IMR-90 (cell line): ENCODE measurements around the gene RHOU. TPM values are rescaled to one million over a fixed set of nuclear protein-coding genes. Genes with fewer than 3 reads are reported as not detected.

Experiments
- ATAC-seq: fragments of 200-7000 bp; cut with Tn5 transposase; 2 replicates; pipeline ENCODE4 v1.9.1; 2020; ENCODE audit warnings: low read depth, mild to moderate bottlenecking, moderate library complexity
- BruUV-seq: library from RNA; stranded (reverse); fragments of 400-500 nt; replicated peaks from 2 replicates; lab custom pipeline; 2021; lab: Mats Ljungman, UMichigan
- CTCF ChIA-PET: fragments of 300-600 bp; formaldehyde crosslinking; extraction: SDS; loops from one replicate; lab custom pipeline; 2021; ENCODE audit warnings: antibody characterized with exemption; lab: Yijun Ruan, JAX
- POLR2A ChIA-PET: fragments of 300-600 bp; sonication (Branson Sonifier 250); formaldehyde crosslinking; loops from one replicate; lab custom pipeline; 2022; ENCODE audit warnings: antibody characterized with exemption; ENCODE audit not compliant: unreplicated experiment; lab: Charles Lee
- DNase-seq: peaks from one replicate; pipeline ENCODE4 v3.0.0; 2013
- H2AFZ ChIP-seq: replicated peaks from 2 replicates; pipeline ENCODE3; 2013; ENCODE audit warnings: low read length, mild to moderate bottlenecking; ENCODE audit not compliant: poor library complexity
- H2AK5ac ChIP-seq: 2 replicates; pipeline ENCODE4 v1.6.1; 2013; ENCODE audit warnings: low read depth, low read length, inconsistent platforms
- H2AK9ac ChIP-seq: replicated peaks from 2 replicates; pipeline ENCODE3; 2013; ENCODE audit warnings: mild to moderate bottlenecking, low read depth, low read length, moderate library complexity; ENCODE audit not compliant: poor library complexity
- H2BK120ac ChIP-seq: 2 replicates; pipeline ENCODE4 v1.6.1; 2013; ENCODE audit warnings: low read depth, low read length, inconsistent platforms
- H2BK15ac ChIP-seq: 3 replicates; pipeline ENCODE4 v1.6.1; 2013; ENCODE audit warnings: low read depth, low read length, inconsistent platforms
- H2BK20ac ChIP-seq: 2 replicates; pipeline ENCODE4 v1.6.1; 2013; ENCODE audit warnings: low read depth, mild to moderate bottlenecking, inconsistent platforms, low read length, moderate library complexity
- H2BK5ac ChIP-seq: 2 replicates; pipeline ENCODE4 v1.6.1; 2013; ENCODE audit warnings: mild to moderate bottlenecking, low read depth, low read length, inconsistent platforms; ENCODE audit not compliant: poor library complexity, severe bottlenecking
- H3K14ac ChIP-seq: replicated peaks from 2 replicates; pipeline ENCODE4 v1.6.1; 2013; ENCODE audit warnings: low read depth, low read length, inconsistent platforms
- H3K18ac ChIP-seq: 2 replicates; pipeline ENCODE4 v1.6.1; 2013; ENCODE audit warnings: low read depth, low read length, control low read depth
- H3K23ac ChIP-seq: 2 replicates; pipeline ENCODE4 v1.6.1; 2013; ENCODE audit warnings: low read depth, low read length, inconsistent platforms
- H3K27ac ChIP-seq: 2 replicates; pipeline ENCODE4 v1.5.1; 2013; ENCODE audit warnings: mild to moderate bottlenecking, control low read depth, low read length; ENCODE audit not compliant: insufficient read depth
- H3K27me3 ChIP-seq: 2 replicates; pipeline ENCODE4 v1.6.1; 2013; ENCODE audit warnings: low read length; ENCODE audit not compliant: control insufficient read depth, insufficient read depth
- H3K36me3 ChIP-seq: 2 replicates; pipeline ENCODE4 v1.6.1; 2013; ENCODE audit warnings: low read length, mixed read lengths; ENCODE audit not compliant: control insufficient read depth, insufficient read depth
- H3K4ac ChIP-seq: 2 replicates; pipeline ENCODE4 v1.6.1; 2013; ENCODE audit warnings: low read depth, low read length, inconsistent platforms
- H3K4me1 ChIP-seq: 2 replicates; pipeline ENCODE4 v1.6.1; 2013; ENCODE audit warnings: low read length, mixed read lengths; ENCODE audit not compliant: control insufficient read depth, insufficient read depth
- H3K4me2 ChIP-seq: 2 replicates; pipeline ENCODE4 v1.6.1; 2013; ENCODE audit warnings: low read depth, mild to moderate bottlenecking, control low read depth, low read length, moderate library complexity
- H3K4me3 ChIP-seq: 2 replicates; pipeline ENCODE4 v1.5.1; 2013; ENCODE audit warnings: low read depth, mild to moderate bottlenecking, control low read depth, low read length, moderate library complexity; ENCODE audit not compliant: insufficient read depth
- H3K56ac ChIP-seq: 2 replicates; pipeline ENCODE4 v1.6.1; 2013; ENCODE audit warnings: low read length, inconsistent platforms; ENCODE audit not compliant: insufficient read depth; ENCODE audit errors: extremely low read depth
- H3K79me1 ChIP-seq, 2 experiments: 2 replicates each; pipeline ENCODE4 v1.6.1; 2013; ENCODE audit warnings: low read length in 2 of 2, inconsistent platforms in 1 of 2, low read depth in 1 of 2
- H3K9ac ChIP-seq: 2 replicates; pipeline ENCODE4 v1.6.1; 2013; ENCODE audit warnings: low read depth, low read length, control low read depth
- H3K9me1 ChIP-seq: 2 replicates; pipeline ENCODE4 v1.6.1; 2013; ENCODE audit warnings: low read length, inconsistent platforms; ENCODE audit not compliant: insufficient read depth
- H3K9me3 ChIP-seq: 2 replicates; pipeline ENCODE4 v1.6.1; 2013; ENCODE audit warnings: low read length; ENCODE audit not compliant: control insufficient read depth, insufficient read depth
- H4K20me1 ChIP-seq: 2 replicates; pipeline ENCODE4 v1.6.1; 2013; ENCODE audit warnings: low read length, inconsistent platforms; ENCODE audit not compliant: insufficient read depth
- H4K5ac ChIP-seq: 2 replicates; pipeline ENCODE4 v1.6.1; 2013; ENCODE audit warnings: mild to moderate bottlenecking, low read depth, low read length, control low read depth
- H4K8ac ChIP-seq, 2 experiments: 2 replicates each; pipeline ENCODE4 v1.6.1; 2013; ENCODE audit warnings: low read depth in 2 of 2, low read length in 2 of 2, control low read depth in 1 of 2, inconsistent platforms in 1 of 2
- H4K91ac ChIP-seq: 2 replicates; pipeline ENCODE4 v1.6.1; 2013; ENCODE audit warnings: low read depth, low read length, inconsistent platforms; ENCODE audit not compliant: insufficient read depth
- BHLHE40 ChIP-seq: fragments of 150-350 bp; IDR thresholded peaks from 2 replicates; pipeline ENCODE4 v1.6.1; 2016; ENCODE audit warnings: mild to moderate bottlenecking, low read depth, low read length
- CHD1 ChIP-seq: IDR thresholded peaks from 2 replicates; pipeline ENCODE4 v1.6.1; 2012; ENCODE audit warnings: low read depth, low read length, improper control_type of control experiment
- CTCF ChIP-seq: conservative IDR thresholded peaks from 2 replicates; pipeline ENCODE4 v1.5.1; 2012; ENCODE audit warnings: mild to moderate bottlenecking, low read depth, low read length, improper control_type of control experiment
- FOS ChIP-seq: fragments of 150-350 bp; IDR thresholded peaks from 2 replicates; pipeline ENCODE4 v1.6.1; 2016; ENCODE audit warnings: low read depth, low read length
- MAFK ChIP-seq: IDR thresholded peaks from 2 replicates; pipeline ENCODE4 v1.6.1; 2012; ENCODE audit warnings: low read depth, low read length, improper control_type of control experiment
- MAZ ChIP-seq: IDR thresholded peaks from 2 replicates; pipeline ENCODE4 v1.6.1; 2012; ENCODE audit warnings: low read depth, mild to moderate bottlenecking, low read length, improper control_type of control experiment, moderate library complexity, borderline replicate concordance
- MXI1 ChIP-seq: IDR thresholded peaks from 2 replicates; pipeline ENCODE4 v1.6.1; 2012; ENCODE audit warnings: low read depth, mild to moderate bottlenecking, low read length, moderate library complexity, borderline replicate concordance
- NFE2L2 ChIP-seq: fragments of 150-350 bp; IDR thresholded peaks from 2 replicates; pipeline ENCODE4 v1.6.1; 2016; ENCODE audit warnings: low read depth, mild to moderate bottlenecking, low read length
- POLR2A ChIP-seq: IDR thresholded peaks from 2 replicates; pipeline ENCODE4 v1.6.1; 2012; ENCODE audit warnings: mild to moderate bottlenecking, low read depth, low read length
- RAD21 ChIP-seq: IDR thresholded peaks from 2 replicates; pipeline ENCODE4 v1.6.1; 2012; ENCODE audit warnings: low read length, improper control_type of control experiment
- RFX5 ChIP-seq: IDR thresholded peaks from 2 replicates; pipeline ENCODE4 v1.8.0; 2012; ENCODE audit warnings: low read depth, mild to moderate bottlenecking, low read length, moderate library complexity
- WGBS, 2 experiments: methylation state at CpG; one replicate each; pipeline versions ENCODE4 v1.1.5 to v1.1.7; 2013; ENCODE audit warnings: missing lambda C conversion rate in 2 of 2; ENCODE audit not compliant: insufficient read length in 1 of 2; ENCODE audit errors: extremely low coverage in 2 of 2; 5-methylcytosine and 5-hydroxymethylcytosine counted together
- dilution Hi-C: fragments of 300-500 bp; cut with HindIII; formaldehyde crosslinking; loops from one replicate; pipeline ENCODE4 v1.14.3; 2018; ENCODE audit warnings: low sequenced_read_pairs; ENCODE audit not compliant: unreplicated experiment
- in situ Hi-C: fragments of 300-500 bp; cut with MboI; formaldehyde crosslinking; loops from 3 replicates; pipeline ENCODE4 v1.14.3; 2019; ENCODE audit warnings: low sequenced_read_pairs, inconsistent platforms, mixed read lengths
- intact Hi-C: fragments of 100-400 bp; cut with micrococcal nuclease; formaldehyde crosslinking; loops from 2 replicates; pipeline ENCODE4 v1.10.0; 2022
- polyA plus RNA-seq, 3 experiments: library from polyadenylated mRNA; depleted of rRNA; stranded (reverse); fragments of >200 nt; gene quantifications; 2 replicates each; pipeline ENCODE4 v1.2.3, GENCODE V29; 2012; ENCODE audit warnings: low replicate concordance in 1 of 3
- total RNA-seq: library from RNA; depleted of rRNA; stranded (reverse); fragments of >200 nt; gene quantifications from 2 replicates; pipeline ENCODE4 v1.2.3, GENCODE V29; 2012
- TF ChIP-seq, protein P1 (sequence below): fragments of 150-350 bp; IDR thresholded peaks from 2 replicates; pipeline ENCODE4 v1.6.1; 2016; ENCODE audit warnings: low read depth, mild to moderate bottlenecking, low read length, moderate library complexity, borderline replicate concordance
- TF ChIP-seq, protein P2 (sequence below): fragments of 150-350 bp; IDR thresholded peaks from 2 replicates; pipeline ENCODE4 v1.6.1; 2017; ENCODE audit warnings: mild to moderate bottlenecking, antibody characterized with exemption, low read length, low read depth

Gene RHOU
- total and polyA plus RNA-seq, 2 of the 4 experiments (the other 2 are of a cell fraction) = 0.44 to 0.72 TPM

- no peak overlapping the region for H3K9ac ChIP-seq
- no peaks in the 10 kb centered on the region for H3K4me1 ChIP-seq
- BruUV-seq = no TSS peak
- H3K4me3 ChIP-seq = no peak overlapping the region
- no peak overlapping the region for H2AK9ac ChIP-seq
- H4K91ac ChIP-seq = no peak overlapping the region
- H4K20me1 ChIP-seq = no peaks in the 10 kb centered on the region
- no peak overlapping the region for H3K4me2 ChIP-seq
- no peak overlapping the region for H4K5ac ChIP-seq
- peaks cover 1% of the 10 kb centered on the region; the same call in 1 of the 2 replicates for H3K27me3 ChIP-seq
- no peak for ATAC-seq
- POLR2A ChIA-PET = no interaction called here
- no peaks in the 10 kb centered on the region for H3K36me3 ChIP-seq
- H2BK120ac ChIP-seq = no peak overlapping the region
- no peaks in the 10 kb centered on the region for H3K79me1 ChIP-seq
- H3K14ac ChIP-seq = no peak overlapping the region
- intact Hi-C loops = no loop called here
- no peak overlapping the region for H3K56ac ChIP-seq
- no peaks in the 10 kb centered on the region for H3K9me1 ChIP-seq
- no peak overlapping the region for H3K4ac ChIP-seq
- TF ChIP-seq RAD21 (no peak), MAZ (no peak), CTCF (no peak), MXI1 (no peak), MAFK (no peak), CHD1 (no peak), RFX5 (no peak), POLR2A (no peak), BHLHE40 (no peak), NFE2L2 (no peak), FOS (no peak)
- TF ChIP-seq, protein P1, sequence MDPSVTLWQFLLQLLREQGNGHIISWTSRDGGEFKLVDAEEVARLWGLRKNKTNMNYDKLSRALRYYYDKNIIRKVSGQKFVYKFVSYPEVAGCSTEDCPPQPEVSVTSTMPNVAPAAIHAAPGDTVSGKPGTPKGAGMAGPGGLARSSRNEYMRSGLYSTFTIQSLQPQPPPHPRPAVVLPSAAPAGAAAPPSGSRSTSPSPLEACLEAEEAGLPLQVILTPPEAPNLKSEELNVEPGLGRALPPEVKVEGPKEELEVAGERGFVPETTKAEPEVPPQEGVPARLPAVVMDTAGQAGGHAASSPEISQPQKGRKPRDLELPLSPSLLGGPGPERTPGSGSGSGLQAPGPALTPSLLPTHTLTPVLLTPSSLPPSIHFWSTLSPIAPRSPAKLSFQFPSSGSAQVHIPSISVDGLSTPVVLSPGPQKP = no peak
- TF ChIP-seq, protein P2, sequence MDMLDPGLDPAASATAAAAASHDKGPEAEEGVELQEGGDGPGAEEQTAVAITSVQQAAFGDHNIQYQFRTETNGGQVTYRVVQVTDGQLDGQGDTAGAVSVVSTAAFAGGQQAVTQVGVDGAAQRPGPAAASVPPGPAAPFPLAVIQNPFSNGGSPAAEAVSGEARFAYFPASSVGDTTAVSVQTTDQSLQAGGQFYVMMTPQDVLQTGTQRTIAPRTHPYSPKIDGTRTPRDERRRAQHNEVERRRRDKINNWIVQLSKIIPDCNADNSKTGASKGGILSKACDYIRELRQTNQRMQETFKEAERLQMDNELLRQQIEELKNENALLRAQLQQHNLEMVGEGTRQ = no peak
- no peak overlapping the region for H2BK20ac ChIP-seq
- H2AK5ac ChIP-seq = no peak overlapping the region
- H3K9me3 ChIP-seq = no peaks in the 10 kb centered on the region
- no peak overlapping the region for H3K23ac ChIP-seq
- no peak overlapping the region for H3K18ac ChIP-seq
- no peak for DNase-seq
- no peak overlapping the region for H3K27ac ChIP-seq
- no peak overlapping the region for H2AFZ ChIP-seq
- dilution Hi-C loops = no loop called here
- in situ Hi-C loops = no loop called here
- no peak overlapping the region for H4K8ac ChIP-seq
- 50% methylated on average over 1 of the region's 9 CpGs; no CpG with 5 or more reads in 1 of the 2 experiments for WGBS, 2 experiments
- no peak overlapping the region for H2BK15ac ChIP-seq
- no peak overlapping the region for H2BK5ac ChIP-seq
- CTCF ChIA-PET = no interaction called here
These were observed 40.0 kb upstream of the RHOU start for GRCh38 chr1:228695015-228695955.
